Stimulated activated CD8-positive, alpha-beta memory T cell treated with anti-CD3 and anti-CD28 coated beads, Interleukin-15, amount 100 ng/mL, for 24 hours (primary cell): ENCODE data around the gene LHFPL3.
A peak's percentile ranks its signal among the peaks of the same experiment; 100 is the strongest.

Source experiments
- DNase-seq: peaks from one replicate; pipeline ENCODE4 v3.0.0-alpha.2; 2020; ENCODE audit warnings: low read depth

Gene LHFPL3

DNA sequence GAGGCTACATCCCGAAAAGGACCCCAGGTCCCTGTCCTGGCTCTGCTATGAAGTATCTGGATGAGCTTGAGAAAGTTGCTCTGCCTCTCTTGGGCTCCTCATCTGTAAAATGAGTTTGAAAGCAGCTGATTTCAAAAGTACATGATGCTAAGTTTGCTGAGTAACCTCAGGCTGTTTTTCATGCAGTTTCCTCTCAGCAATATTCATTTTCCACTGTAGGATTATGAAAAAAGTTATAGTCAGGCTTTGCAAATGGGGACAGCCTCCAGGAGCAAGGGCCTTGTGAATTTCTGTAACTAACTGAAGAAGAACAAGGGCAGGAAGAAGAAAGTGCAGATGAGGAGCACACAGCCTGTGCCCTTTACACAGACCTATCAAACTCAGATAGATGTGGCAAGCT is 518.3 kb downstream of the LHFPL3 start:
- DNase-seq = no peak

DNA sequence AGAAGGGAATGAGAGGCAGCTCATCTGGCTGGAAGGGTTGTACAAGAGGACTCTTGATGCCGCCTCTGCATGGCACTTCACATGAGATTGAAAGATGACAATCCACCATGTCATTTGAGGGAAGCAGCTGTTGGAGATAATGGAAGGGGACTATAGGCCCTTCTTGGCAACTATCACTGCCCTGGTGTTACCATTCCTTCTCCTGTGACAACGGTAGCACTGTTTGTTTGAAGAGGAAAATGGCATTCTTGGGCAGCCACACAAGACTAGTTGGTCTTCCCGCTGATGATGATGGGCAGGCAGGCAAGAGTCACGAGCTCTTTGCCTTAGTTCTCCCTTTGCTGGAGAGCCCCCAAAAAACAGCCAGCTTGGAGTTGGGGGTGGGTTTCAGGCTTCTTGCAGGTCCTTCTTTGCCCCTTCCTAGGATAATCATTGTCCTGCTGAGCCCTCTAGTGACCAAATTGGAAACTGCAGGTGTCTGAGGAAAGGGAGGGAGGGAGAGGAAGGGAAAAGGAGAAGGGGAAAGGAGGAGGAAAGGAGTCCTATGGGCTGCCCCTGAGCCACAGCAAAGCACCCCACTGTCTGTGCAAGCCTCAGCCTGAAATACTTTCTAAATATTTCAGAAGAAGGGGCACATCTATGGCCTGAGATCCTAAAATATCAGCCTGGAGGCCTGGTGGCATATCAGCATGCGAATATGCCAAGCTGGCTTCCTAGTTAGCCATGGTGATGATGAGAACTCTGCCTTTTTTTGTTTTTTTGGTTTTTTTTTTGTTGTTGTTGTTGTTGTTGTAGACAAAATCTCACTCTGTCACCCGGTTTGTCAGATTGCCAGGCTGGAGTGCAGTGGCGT is 520.0 kb downstream of the LHFPL3 start:
- DNase-seq = no peak

DNA sequence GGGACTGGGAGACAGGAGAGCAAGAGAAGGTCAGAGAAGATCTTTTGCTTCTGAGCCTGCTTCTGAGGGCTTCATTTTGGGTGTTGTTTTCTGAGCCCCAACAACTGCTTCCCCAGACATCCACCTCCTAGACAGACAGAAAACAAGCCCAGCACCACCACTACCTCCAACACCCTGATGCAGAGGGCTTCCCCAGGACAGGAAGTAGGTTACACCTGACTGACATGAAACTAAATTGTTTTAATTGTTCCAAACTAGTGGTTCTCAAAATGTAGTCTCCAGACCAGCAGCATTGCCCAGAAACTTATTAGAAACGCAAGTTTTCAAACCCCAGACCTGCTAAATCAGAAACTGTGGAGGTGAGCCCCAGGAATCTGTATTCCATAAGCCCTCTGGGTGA is 522.0 kb downstream of the LHFPL3 start:
- DNase-seq = no peak

- DNase-seq = no peak
Observed at GRCh38 chr7:104851268-104851667, 522.9 kb downstream of the LHFPL3 start.

DNA sequence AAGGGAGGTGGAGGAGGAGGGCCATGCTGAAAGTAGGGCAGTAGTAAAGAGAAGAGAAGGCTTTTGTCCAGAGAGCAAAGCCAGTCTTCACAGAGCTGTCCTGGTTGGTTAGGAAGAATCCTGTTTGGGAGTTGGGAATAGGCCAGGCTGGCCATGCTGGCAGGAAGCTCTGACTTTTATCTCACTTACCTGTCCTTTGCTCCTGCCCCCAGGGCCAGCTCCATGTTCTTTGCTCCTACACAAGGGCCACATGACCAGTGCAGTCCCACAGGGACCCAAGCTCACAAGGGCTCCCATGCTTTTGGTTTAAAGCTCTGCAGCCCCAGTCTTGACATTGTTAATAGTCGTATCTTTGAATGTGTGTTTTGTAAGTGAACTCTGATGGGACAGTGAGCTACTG is 524.0 kb downstream of the LHFPL3 start:
- DNase-seq = no peak

- no peak for DNase-seq
Observed at GRCh38 chr7:104855861-104856260, 527.5 kb downstream of the LHFPL3 start.

GRCh38 chr7:104857458-104858425 is 529.3 kb downstream of the LHFPL3 start:
- DNase-seq = no peak

- no peak for DNase-seq
Observed at GRCh38 chr7:104859754-104860426, 531.5 kb downstream of the LHFPL3 start.

GRCh38 chr7:104861729-104862390 is 533.5 kb downstream of the LHFPL3 start:
- DNase-seq = no peak

DNA sequence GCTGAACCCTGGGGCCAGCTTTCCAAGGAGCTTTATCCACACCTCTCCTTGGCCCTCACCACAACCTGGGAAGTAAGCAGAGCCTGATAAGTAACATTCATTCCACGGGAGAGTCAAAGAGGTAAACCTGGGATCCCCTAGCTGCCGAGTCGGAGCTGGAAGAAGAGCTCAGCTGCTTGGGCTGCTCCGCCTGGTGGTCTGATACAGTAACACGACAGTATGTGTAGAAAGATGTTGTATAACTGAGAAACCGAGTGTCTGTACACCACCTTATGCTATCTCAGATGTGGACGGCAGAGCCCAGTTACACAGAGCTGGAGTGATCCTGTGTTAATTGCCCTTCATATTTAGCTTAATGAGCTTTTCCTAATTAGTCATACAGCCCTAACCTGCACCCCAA is 534.3 kb downstream of the LHFPL3 start:
- no peak for DNase-seq

DNA sequence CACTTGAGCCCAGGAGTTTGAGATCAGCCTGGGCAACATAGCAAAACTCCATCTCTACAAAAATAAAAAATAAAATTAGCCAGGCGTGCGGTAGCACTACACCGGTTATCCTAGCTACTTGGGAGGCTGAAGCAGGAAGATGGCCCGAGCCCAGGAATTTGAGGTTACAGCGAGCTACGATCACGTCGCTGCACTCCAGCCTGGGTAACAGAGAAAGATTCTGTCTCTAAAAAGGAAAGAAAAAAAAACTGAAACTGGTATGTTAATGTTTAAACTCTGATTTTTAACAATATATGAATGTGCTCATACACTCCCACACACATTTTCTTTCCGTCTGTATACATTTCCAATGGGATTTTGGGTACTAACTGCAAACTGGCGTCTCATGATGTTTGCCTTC is 545.0 kb downstream of the LHFPL3 start:
- no peak for DNase-seq

DNA sequence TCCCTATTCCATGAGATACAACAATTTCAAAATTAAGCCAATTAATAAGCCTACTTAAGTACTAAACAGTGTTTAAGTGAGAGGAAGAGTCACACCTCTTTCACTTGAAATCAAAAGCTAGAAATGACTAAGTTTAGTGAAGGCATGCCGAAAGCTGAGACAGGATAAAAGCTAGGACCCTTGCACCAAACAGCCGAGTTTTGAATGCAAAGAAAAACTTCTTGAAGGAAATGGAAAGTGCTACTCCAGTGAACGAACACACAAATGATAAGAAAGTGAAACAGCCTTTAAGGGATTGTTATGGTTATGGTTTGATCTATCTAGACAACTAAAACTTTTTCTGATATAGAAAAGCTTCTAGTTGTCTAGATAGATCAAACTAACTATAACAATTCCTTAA is 550.2 kb downstream of the LHFPL3 start:
- DNase-seq = no peak

- DNase-seq = no peak
Observed at GRCh38 chr7:104883248-104883717, 554.9 kb downstream of the LHFPL3 start.

GRCh38 chr7:104883718-104884452 is 555.5 kb downstream of the LHFPL3 start:
- peak; percentile 57 for DNase-seq

DNA sequence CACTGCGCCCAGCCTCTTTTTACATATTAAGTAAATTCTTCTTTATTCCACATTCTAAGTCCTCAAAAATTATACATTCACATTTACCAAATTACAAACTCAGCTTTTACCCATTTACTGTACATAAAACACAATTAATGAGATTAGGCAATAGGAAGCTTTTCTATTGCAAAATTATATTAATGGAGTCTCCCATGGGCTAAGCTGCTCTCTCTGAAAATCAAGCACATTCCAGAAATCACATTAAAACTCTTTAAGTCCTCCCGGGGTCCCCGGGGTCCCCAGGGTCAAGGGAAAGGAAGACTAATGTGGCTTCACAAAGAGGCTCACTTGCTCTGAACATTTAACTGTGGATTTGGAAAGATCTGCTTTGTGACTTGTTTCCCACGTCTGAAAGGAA is 558.2 kb downstream of the LHFPL3 start:
- no peak for DNase-seq

GRCh38 chr7:104890216-104890615 is 561.8 kb downstream of the LHFPL3 start:
- DNase-seq = no peak

GRCh38 chr7:104891949-104892348 is 563.5 kb downstream of the LHFPL3 start:
- DNase-seq = no peak

DNA sequence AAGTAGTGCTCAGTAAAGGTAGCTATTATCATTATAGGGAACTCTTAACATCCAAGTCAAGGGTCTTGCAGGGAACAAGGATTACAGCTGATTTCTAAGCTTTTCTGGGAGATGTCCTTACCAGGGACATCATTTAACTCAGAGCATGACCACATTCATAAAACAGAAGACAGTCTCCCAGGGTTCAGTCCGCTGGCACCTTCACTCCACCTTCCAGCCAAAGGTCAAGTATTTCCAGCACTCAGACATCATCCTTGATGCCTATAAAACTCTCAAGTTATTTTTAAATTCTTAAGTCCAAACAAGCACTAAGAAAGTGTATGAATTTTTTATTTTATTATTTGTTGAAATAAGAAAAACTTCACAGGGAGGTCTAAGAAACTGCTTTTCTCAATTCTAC is 565.9 kb downstream of the LHFPL3 start:
- DNase-seq = no peak

DNA sequence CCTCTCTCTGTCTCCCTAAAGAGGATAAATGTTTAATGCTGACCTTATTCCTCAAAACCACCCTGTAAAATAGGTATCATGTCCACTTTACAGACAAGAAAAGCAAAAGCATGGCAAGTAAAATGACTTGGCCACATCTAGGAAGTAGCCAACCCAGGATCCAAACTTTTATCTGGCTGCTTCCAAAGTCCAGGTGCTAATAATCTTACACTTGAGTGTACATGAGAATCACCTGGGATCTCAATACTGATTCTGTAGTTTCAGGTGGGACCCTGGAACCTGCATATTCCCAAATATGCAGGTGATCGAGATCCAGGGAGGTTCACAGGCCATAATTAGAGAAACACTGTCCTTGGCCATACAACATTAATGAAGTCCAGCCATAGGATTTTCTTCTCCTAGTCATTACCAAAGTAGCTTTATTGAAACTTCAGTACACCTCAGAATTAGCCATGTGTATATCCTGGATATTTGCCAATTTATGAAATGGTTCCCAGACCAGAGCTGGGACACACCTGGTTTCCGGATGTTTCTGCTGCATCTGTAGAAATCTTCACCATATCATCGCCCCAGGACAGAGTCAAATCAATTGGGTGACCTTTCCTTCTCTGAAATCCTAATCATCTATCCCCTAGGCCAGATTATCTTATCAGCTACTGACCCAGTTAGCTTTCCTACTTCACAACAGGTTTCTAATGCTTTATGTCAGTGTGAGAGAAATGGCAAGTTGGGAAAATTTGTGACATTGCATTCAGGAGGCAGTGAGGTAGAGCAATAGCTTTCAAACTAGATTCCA is 566.5 kb downstream of the LHFPL3 start:
- DNase-seq = no peak
